NCI-H2081 (cell line): Measurements from ENCODE around the gene RFTN2.
"Not testable (repeated sequence)": the region's sequence is repeated elsewhere in the genome, so short reads cannot be mapped to it uniquely, and the experiment has no call there.

Experiments used
- DNase-seq, 2 experiments: peaks; one replicate each; lab custom pipeline; 2025; lab: John Stamatoyannopoulos, UW

The RFTN2 gene

DNA sequence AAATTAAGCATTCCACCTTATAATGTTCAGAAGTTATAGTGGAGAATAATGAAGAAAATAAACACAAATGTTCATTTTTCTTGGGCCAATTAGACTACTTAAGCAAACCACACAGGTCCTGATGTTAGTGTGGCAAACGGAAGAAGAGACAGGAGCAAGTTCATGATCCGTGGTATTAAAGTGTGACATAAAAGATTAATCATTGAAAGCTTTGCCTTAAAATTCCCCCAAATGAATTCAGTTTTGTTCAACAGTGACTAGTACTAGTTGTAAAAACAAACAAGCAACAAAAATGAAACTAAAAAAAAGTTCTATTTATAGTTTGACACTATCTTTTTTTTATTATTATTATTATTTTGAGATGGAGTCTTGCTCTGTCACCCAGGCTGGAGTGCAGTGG is 73.7 kb downstream of the RFTN2 start:
- DNase-seq: no peak

DNA sequence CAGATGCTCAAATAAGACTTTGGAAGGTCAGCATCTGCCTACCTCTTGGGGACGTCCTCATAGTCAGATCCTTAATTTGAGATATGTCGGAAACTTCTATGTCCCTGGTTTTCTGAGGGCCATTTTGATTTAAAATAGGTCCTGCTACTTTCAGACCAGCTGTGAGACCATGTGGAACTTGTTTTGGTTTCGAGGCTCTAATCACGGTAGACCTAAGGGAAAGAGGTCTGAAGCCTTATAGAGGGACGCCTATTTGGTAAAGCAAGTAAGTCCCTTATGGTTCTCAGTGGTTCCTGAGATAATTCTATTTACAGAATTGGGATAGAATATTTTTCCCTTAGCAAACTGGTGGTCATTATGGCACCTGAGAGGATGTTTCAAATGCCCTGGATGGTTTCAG is 75.1 kb downstream of the RFTN2 start:
- no peak for DNase-seq

DNA sequence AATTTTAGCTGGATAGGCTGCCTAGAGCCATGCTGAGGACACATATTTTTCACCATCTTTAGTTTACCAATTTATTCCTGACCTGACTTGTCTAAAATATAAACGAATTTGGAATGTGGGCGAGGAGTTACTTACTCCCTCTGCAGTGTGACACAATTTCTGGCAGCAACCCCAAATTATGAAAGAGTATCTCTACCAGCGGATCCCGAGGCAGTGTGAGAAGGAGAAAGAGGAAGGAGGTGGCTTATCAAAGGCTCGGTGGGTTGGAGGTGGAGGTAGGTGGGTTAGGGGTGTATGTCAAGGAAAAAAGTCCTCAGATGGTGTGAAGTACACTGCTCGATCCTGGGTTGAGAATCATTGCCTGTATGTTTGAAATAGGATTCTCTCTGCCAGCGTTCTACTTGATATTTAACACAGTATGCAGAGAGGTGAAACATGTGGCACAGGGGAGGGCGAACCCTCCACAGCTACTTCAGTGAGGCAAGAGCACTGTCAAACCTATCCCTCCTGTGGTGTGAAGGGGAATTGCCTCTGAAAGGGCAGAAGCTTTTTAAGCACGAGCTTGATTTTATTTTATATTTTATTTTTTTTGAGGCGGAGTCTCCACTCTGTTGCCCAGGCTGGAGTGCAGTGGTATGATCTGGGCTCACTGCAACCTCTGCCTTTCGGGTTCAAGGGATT is 76.0 kb downstream of the RFTN2 start:
- no peak for DNase-seq

DNA sequence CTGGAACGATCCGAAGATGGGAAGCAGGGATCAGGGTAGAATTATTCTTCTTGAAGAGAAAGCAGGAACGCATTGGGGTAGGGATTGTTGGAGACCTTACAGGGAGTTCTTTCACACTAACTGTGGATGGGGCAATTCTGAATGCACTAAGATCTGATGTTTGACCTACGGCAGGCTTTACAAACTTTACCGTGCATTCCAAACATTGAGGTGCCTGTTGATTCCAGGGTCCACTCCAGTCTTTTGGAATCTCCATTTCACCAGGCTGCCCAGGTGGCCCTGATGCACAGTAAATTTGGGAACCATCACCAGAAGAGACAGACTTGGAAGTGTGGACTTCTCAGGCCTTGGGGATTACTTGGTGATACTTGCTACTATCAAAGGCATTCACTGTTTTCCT is 76.9 kb downstream of the RFTN2 start:
- no peak for DNase-seq

DNA sequence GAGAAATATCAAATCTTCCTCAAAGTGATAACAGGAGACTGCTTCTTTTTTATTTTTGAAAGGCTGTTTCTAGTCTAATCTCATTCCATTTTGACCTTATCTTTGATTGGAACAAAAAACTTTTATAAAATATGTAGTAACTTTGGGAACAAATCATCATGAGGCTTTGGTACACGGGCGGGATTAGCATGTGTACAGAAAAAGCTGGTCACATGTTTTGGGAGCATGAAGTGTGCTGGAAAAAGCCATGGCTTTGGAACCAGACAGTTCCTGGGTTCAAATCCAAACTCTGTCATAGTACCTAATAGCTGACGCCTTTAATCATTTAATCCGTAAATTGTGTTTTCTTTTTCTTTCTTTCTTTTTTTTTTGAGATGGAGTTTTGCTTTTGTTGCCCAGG is 78.2 kb downstream of the RFTN2 start:
- no peak for DNase-seq

DNA sequence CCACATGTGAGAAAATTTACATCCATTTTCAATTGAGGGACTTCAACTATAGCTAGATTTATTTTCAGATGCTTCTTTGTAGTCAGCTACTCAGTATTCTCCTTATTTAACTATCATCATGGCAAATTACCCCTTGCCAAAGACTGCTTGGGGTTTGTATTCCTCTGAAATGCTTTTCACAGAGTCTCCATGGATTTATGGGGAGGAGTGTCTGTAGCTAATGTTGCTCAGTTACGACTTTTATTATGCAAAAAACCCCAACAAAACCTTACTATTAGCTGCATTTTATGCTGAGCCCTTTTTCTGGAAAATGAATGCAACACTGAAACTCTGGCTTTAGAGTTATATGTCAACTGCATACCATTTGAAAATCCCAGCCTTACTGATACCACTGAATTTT is 78.6 kb downstream of the RFTN2 start:
- peak in 1 of 2 experiments; percentile 11 for DNase-seq

DNA sequence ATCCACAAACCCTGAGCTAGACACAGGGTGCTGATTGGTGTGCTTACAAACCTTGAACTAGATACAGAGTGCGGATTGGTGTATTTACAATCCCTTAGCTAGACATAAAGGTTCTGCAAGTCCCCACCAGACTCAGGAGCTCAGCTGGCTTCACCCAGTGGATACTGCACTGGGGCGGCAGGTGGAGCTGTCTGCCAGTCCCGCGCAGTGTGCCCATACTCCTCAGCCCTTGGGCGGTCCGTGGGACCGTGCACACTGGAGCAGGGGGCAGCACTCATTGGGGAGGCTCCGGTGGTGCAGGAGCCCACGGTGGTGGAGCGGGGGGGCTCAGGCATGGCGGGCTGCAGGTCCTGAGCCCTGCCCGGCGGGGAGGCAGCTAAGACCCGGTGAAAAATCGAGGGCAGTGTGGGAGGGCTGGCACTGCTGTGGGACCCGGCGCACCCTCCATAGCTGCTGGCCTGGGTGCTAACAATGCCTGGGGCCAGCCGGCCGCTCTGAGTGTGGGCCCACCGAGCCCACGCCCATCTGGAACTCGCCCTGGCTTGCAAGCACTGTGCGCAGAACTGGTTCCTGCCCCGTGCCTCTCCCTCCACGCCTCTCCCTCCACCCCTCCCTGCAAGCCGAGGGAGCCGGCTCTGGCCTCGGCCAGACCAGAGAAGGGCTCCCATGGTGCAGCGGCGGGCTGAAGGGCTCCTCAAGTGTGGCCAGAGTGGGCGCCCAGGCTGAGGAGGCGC is 83.9 kb downstream of the RFTN2 start:
- no peak for DNase-seq

DNA sequence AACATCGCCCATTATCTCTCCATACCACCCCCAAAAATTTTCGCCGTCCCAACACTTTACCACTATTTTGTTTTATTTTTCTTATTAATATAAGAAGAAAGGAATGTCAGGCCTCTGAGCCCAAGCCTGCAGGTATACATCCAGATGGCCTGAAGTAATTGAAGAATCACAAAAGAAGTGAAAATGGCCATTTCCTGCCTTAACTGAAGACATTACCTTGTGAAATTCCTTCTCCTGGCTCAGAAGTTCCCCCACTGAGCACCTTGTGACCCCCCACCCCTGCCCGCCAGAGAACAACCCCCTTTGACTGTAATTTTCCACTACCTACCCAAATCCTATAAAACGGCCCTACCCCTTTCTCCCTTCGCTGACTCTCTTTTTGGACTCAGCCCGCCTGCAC is 88.1 kb downstream of the RFTN2 start:
- not testable (repeated sequence) for DNase-seq

DNA sequence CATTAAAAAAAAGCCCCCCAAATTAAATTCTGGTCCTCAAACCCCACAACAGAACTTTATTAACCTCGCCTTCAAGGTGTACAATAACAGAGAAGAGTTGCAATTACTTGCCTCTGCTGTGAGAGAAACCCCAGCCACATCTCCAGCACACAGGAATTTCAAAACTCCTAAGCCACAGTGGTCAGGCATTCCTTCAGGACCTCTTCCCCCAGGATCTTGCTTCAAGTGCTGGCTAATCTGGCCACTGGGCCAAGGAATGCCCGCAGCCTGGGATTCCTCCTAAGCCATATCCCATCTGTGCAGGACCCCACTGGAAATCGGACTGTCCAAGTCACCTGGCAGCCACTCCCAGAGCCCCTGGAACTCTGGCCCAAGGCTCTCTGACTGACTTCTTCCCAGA is 95.2 kb downstream of the RFTN2 start:
- not testable (repeated sequence) for DNase-seq

DNA sequence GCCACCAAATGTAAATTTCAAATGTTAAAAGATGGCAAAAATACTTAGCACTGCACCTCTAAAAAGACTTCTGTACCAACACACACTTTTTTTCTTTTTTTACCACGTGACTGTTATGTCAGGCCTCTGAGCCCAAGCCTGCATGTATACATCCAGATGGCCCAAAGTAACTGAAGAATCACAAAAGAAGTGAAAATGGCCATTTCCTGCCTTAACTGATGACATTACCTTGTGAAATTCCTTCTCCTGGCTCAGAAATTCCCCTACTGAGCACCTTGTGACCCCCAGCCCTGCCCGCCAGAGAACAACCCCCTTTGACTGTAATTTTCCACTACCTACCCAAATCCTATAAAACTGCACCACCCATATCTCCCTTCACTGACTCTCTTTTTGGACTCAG is 97.1 kb downstream of the RFTN2 start:
- DNase-seq: not testable (repeated sequence)

DNA sequence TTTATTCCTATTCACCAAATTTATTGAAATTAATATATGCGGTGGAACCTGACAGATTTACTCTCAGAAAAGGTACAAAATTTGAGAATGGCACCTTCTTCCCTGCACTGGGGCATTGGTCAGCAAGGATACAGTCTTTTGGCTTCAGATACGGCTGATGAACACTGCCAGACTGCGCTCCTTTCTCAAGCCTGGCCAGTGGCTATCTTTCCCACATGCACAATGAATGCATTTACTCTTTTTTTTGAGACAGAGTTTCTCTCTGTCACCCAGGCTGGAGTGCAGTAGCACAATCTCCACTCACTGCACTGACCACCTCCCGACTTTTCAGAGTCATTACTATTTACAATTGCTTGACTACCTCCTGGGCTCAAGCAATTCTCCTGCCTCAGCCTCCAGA is 97.9 kb downstream of the RFTN2 start:
- no peak for DNase-seq

DNA sequence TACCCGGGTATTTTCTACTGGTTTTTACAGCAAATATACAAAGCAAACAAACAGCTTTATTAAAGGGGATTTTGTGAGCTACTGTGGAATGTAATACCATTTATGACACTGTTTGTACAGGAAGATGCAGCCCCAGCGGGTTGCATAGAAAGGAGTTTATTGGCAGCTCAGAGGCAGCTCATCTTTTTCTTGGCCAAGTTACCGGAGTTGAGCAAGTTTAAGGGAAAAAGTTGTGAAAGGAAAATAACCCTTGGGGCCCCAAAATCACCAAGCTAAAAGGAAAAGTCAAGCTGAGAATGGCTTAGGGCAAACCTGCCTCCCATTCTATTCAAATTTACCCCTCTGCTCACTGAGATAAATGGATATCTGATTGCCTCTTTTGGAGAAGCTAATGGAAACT is 98.8 kb downstream of the RFTN2 start:
- DNase-seq: no peak

DNA sequence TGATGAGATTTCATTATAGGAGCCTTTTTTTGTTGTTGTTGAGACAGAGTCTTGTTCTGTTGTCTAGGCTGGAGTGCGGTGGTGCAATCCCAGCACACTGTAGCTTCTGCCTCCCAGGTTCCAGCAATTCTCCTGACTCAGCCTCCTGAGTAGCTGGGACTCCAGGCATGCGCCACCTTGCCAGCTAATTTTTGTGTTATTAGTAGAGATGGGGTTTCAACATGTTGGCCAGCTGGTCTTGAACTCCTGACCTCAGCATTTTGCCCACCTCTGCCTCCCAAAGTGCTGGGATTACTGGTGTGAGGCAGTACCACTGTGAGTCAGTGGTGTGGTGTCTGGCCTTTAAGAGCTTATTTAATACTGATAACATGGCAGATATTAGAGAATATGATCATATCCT is 99.4 kb downstream of the RFTN2 start:
- DNase-seq: no peak

DNA sequence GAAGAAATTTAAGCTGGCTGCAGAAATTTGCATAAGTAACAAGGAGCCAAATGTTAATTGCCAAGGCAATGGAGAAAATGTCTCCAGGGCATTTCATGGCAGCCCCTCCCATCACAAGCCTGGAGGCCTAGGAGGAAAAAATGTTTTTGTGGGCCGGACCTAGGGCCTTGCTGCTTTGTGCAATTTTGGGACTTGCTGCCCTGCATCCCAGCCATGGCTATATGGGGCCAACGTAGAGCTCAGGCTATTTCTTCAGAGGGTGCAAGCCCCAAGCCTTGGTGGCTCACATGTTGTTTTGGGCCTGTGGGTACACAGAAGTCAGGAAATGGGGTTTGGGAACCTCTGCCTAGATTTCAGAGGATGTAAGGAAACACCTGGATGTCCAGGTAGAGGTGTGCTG is 101.8 kb downstream of the RFTN2 start:
- DNase-seq: no peak

DNA sequence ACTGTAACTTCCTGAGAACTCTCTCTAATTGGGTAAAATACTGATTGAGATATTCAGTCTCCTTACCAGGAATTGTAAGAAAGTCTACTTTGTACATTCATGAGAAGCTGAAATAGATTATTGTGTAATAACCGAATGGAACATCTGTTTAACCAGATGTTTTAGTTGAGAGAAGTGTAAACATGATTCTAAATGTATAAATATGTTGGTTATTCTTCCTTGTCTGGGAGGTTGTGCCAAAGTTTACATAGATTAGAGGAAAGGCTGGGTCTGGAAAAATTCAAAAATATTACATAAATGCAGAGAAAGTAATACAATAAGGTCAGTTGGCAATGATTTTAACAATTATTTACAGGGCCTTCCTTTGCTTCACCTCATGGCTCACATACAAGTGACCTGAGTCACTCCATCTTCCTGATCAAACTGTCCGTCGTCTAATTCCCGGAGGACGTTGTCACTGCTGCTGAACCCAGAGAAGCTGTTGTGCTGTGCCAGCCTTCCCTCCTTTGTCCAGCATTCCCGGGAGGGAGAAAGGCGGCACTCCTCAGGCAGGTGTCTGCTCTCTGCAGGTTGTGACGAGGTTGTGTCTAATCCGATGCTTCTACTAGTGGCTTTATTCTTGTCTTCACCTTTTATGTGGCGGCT is 103.6 kb downstream of the RFTN2 start:
- no peak for DNase-seq

DNA sequence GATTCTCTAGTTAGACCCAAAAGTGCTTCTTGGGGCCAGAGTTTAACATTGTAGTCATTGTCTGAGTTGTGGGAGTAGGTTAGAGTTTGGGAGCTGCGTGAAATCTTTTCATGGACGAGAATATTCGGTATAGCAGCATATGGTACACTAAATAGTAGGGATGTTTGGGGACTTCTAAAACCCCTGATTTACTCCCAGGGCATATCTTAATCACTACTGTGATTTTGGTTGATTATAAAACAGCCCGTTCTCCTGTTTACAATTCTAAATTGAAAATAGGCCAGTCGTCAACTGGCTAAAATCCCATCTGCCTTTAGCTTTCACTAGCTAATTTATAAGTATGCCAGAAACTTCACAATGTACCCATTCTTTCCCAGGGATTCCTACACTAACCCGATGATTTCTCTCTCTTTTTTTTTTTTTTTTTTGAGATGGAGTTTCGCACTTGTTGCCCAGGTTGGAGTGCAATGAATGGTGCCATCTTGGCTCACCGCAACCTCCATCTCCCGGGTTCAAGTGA is 115.2 kb downstream of the RFTN2 start:
- no peak for DNase-seq

DNA sequence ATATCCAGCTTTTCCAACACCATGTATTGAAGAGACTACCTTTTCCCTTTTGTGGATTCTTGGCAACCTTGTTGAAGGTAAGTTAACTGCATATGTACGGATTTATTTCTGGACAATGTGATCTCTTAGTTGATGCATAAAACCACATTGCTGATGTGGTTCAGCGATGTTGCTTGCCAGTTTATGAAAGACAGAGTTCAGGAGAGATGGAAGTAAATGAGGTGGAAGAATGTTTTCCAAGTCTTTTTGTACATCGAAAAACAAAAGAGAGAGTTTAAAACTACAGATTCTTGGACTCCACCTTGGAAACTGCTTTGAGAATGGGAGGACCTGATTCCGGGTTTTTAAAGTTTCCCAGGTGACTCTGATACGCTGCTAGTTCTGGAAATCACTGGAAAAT is 115.7 kb downstream of the RFTN2 start:
- no peak for DNase-seq

DNA sequence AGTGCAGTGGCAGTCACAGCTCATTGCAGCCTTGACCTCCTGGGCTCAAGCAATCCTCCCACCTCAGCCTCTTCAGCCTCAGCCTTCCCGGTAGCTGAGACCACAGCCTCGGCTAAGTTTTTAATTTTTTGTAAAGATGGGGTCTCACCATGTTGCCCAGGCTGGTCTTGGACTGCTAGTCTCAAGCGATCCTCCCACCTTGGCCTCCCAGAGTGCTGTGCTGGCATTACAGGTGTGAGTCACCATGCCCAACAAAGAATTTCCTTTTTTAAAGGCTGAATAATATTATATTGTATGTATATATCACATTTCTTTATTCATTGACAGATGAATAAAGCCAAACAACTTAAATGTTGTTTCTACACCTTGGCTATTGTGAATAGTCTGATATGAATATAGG is 117.0 kb downstream of the RFTN2 start:
- DNase-seq: no peak

DNA sequence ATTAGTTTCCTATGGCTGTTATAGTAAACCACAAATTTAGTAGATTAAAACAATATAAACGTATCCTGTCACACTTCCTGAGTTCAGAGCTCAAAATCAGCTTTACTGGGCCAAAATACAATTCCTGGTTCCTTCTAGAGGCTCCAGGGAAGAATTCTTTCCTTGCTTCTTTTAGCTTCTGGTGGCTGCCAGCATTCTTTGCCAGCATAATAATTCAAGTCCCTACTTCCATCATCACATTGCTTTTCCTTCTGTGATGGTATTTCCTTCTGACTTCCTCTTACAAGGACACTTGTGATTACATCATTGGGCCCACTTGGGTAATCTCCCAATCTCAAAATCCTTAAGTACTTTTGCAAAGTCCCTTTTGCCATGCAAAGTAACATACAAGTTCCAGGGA is 118.9 kb downstream of the RFTN2 start:
- no peak for DNase-seq

DNA sequence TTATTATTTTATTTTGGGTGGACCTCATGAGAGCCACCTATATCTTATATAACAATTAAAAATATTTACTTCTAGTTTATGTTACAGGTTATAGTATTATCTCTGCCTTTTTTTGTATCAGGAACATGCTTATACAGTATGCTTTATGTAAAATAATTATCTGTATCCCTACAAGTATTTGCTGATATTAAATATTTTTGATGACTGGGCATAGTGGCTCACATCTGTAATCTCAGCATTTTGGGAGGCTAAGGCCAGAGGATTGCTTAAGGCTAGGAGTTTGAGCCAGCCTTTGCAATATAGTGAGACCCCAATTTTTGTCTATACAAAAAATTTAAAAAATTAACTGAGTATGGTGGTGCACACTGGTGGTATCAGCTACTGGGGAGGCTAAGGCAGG is 119.9 kb downstream of the RFTN2 start:
- no peak for DNase-seq

DNA sequence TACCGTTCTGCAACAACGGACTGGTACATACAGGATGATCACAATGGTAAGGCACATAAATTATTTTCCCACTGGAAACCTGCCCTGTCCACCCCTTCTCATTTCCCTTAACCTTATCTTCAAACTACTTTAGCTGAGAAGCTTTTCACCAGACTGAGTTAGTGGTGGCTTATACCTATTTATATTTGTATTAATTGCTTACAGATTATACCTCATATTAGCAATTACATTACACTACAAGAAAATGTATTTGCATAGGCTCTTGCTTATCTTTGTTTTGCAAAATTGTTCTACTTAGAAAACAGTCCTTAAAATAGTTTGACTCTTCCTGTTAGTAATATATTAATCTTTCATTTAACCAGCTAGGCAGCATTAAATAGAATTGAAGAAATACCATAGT is 124.1 kb downstream of the RFTN2 start:
- not testable (repeated sequence) for DNase-seq

DNA sequence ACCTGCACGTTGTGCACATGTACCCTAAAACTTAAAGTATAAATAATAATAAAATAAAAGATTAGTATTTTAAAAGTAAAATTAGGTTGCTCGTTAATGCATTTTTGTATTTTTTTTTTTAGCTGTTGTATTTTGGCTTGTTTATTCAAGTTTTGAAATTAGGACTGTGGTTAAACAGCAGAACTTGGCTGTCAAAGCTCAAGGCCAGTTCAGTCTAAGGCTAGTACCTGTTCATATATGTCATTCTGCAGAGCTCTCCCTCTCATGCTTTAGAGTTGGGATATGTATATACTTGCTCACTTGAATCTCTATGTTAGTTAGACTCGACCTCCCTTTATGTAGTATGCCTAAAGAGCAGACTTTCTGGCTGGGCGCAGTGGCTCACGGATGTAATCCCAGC is 126.8 kb downstream of the RFTN2 start:
- DNase-seq: no peak
